Hepatocyte (in vitro differentiated cells): ENCODE measurements around the gene TENT5C.

Experiments used
- EZH2 ChIP-seq: fragments of 200-600 bp; sonication (generic); IDR thresholded peaks from 2 replicates; pipeline ENCODE4 v1.6.1; 2016; ENCODE audit warnings: antibody characterized with exemption, mild to moderate bottlenecking, borderline replicate concordance
- EZH2phosphoT487 ChIP-seq: fragments of 200-600 bp; sonication (generic); IDR thresholded peaks from one replicate; pipeline ENCODE4 v1.6.1; 2018; ENCODE audit warnings: antibody characterized with exemption, mild to moderate bottlenecking, low read depth, moderate library complexity; ENCODE audit not compliant: unreplicated experiment, severe bottlenecking
- TF ChIP-seq, protein P1 (sequence below): fragments of 200-600 bp; sonication (generic); IDR thresholded peaks from 2 replicates; pipeline ENCODE4 v1.5.1; 2016; ENCODE audit warnings: antibody characterized with exemption, mild to moderate bottlenecking; ENCODE audit not compliant: poor library complexity

- TF ChIP-seq EZH2phosphoT487 (no peak), EZH2 (no peak)
- TF ChIP-seq, protein P1, sequence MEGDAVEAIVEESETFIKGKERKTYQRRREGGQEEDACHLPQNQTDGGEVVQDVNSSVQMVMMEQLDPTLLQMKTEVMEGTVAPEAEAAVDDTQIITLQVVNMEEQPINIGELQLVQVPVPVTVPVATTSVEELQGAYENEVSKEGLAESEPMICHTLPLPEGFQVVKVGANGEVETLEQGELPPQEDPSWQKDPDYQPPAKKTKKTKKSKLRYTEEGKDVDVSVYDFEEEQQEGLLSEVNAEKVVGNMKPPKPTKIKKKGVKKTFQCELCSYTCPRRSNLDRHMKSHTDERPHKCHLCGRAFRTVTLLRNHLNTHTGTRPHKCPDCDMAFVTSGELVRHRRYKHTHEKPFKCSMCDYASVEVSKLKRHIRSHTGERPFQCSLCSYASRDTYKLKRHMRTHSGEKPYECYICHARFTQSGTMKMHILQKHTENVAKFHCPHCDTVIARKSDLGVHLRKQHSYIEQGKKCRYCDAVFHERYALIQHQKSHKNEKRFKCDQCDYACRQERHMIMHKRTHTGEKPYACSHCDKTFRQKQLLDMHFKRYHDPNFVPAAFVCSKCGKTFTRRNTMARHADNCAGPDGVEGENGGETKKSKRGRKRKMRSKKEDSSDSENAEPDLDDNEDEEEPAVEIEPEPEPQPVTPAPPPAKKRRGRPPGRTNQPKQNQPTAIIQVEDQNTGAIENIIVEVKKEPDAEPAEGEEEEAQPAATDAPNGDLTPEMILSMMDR: no peak
Observed at GRCh38 chr1:117599286-117600221, 6.3 kb upstream of the TENT5C start.
